ENCODE results near the gene ARHGAP31. TPM values are rescaled to one million over a fixed set of nuclear protein-coding genes. Genes with fewer than 3 reads are reported as not detected.
A peak's percentile ranks its signal among the peaks of the same experiment; 100 is the strongest.

Gene ARHGAP31
- polyA plus RNA-seq, 3 donors: 4.7 to 9.8 (median 7.6) TPM

- DNase-seq: no peak
- Histone ChIP-seq H3K9ac (ENCODE audit: insufficient read depth, low read length, poor library complexity, severe bottlenecking) (no peak overlapping the region), H3K36me3 (replicated peaks in 1 of 2; ENCODE audit: control insufficient read depth in 1 of 2, insufficient read depth in 2 of 2, low read length in 2 of 2) (peaks cover 0 to 25% of the 10 kb centered on the region in 2 donors), H3K4me3 (replicated peaks in 1 of 3; ENCODE audit: low read depth in 2 of 3, low read length in 3 of 3) (no peak overlapping the region), H4K20me1 (ENCODE audit: insufficient read depth, low read length) (peaks cover 16% of the 10 kb centered on the region), H3K27ac (ENCODE audit: low read depth in 1 of 2, low read length in 2 of 2) (no peak overlapping the region), H3K27me3 (ENCODE audit: control insufficient read depth in 2 of 2, insufficient read depth in 2 of 2, low read length in 2 of 2) (no peaks in the 10 kb centered on the region), H2AFZ (ENCODE audit: insufficient read depth, low read depth, low read length, poor library complexity, severe bottlenecking) (no peak overlapping the region), H3K9me3 (replicated peaks in 1 of 2; ENCODE audit: control insufficient read depth in 1 of 2, insufficient read depth in 1 of 2, low read length in 2 of 2) (peaks cover 5 to 6% of the 10 kb centered on the region in 2 donors), H3K79me2 (ENCODE audit: insufficient read depth, low read length) (no peaks in the 10 kb centered on the region), H3K4me1 (ENCODE audit: control insufficient read depth in 1 of 2, insufficient read depth in 2 of 2, low read length in 2 of 2) (peaks cover 7% of the 10 kb centered on the region in 2 donors), H3K4me2 (replicated peaks; ENCODE audit: extremely low read depth, low read length, poor library complexity, severe bottlenecking) (no peak overlapping the region)
- Mint-ChIP-seq H3K27me3 (ENCODE audit: low read depth in 3 of 3) (peaks cover 0 to 2% (median 0%) of the 10 kb centered on the region in 3 donors), H3K27ac (no peak overlapping the region), H3K36me3 (peaks cover 15 to 26% of the 10 kb centered on the region in 2 donors), H3K4me1 (peaks cover 9% of the 10 kb centered on the region), H3K4me3 (no peak overlapping the region), H3K9me3 (peaks cover 6 to 10% (median 9%) of the 10 kb centered on the region in 7 donors)
- intact Hi-C loops (cut with micrococcal nuclease): loop anchor here in 1 of 2 donors (1.0 kb wide), 1 partner anchor 11 kb away; no protein-coding TSS in a partner anchor
- no peak for TF ChIP-seq CTCF (IDR thresholded peaks at IDR 0.05)
These were observed 44.6 kb downstream of the ARHGAP31 start for GRCh38 chr3:119338754-119339153.

GRCh38 chr3:119340014-119340413, 45.8 kb downstream of the ARHGAP31 start:
- Histone ChIP-seq H3K79me2 (ENCODE audit: insufficient read depth, low read length) (no peaks in the 10 kb centered on the region), H3K36me3 (replicated peaks in 1 of 2; ENCODE audit: control insufficient read depth in 1 of 2, insufficient read depth in 2 of 2, low read length in 2 of 2) (peaks cover 0 to 16% of the 10 kb centered on the region in 2 donors), H3K27ac (ENCODE audit: low read depth in 1 of 2, low read length in 2 of 2) (no peak overlapping the region), H3K4me3 (replicated peaks in 1 of 3; ENCODE audit: low read depth in 2 of 3, low read length in 3 of 3) (no peak overlapping the region), H3K9me3 (replicated peaks in 1 of 2; ENCODE audit: control insufficient read depth in 1 of 2, insufficient read depth in 1 of 2, low read length in 2 of 2) (peaks cover 5 to 6% of the 10 kb centered on the region in 2 donors), H3K9ac (ENCODE audit: insufficient read depth, low read length, poor library complexity, severe bottlenecking) (no peak overlapping the region), H4K20me1 (ENCODE audit: insufficient read depth, low read length) (peaks cover 11% of the 10 kb centered on the region), H3K4me1 (ENCODE audit: control insufficient read depth in 1 of 2, insufficient read depth in 2 of 2, low read length in 2 of 2) (peaks cover 7% of the 10 kb centered on the region in 2 donors), H2AFZ (ENCODE audit: insufficient read depth, low read depth, low read length, poor library complexity, severe bottlenecking) (no peak overlapping the region), H3K27me3 (ENCODE audit: control insufficient read depth in 2 of 2, insufficient read depth in 2 of 2, low read length in 2 of 2) (no peaks in the 10 kb centered on the region), H3K4me2 (replicated peaks; ENCODE audit: extremely low read depth, low read length, poor library complexity, severe bottlenecking) (no peak overlapping the region)
- no peak for TF ChIP-seq CTCF (IDR thresholded peaks at IDR 0.05)
- H3K4me1 Mint-ChIP-seq: peaks cover 11% of the 10 kb centered on the region
- no peak for DNase-seq
- peak overlapping the region in 1 of 7 donors; percentile 37 for H3K27ac Mint-ChIP-seq
- no peak overlapping the region for H3K4me3 Mint-ChIP-seq
- H3K9me3 Mint-ChIP-seq: peaks cover 6 to 10% (median 9%) of the 10 kb centered on the region in 7 donors
- peaks cover 0 to 4% (median 0%) of the 10 kb centered on the region in 3 donors for H3K27me3 Mint-ChIP-seq (ENCODE audit: low read depth in 3 of 3)
- intact Hi-C loops (cut with micrococcal nuclease): loop anchor here in 1 of 2 donors (10.0 kb wide), 1 partner anchor 45 kb away; the partner anchor contains the start of gene ARHGAP31
- H3K36me3 Mint-ChIP-seq: peaks cover 12 to 22% of the 10 kb centered on the region in 2 donors
- WGBS (ENCODE audit: insufficient coverage): no CpG with 5 or more reads among the region's 1 CpG
